Left ventricle myocardium inferior (tissue), 1 donor: ENCODE results near the gene MMP1. TPM values are rescaled to one million over a fixed set of nuclear protein-coding genes. Genes with fewer than 3 reads are reported as not detected.

ENCODE experiments used
- DNase-seq: peaks from one replicate; pipeline ENCODE4 v3.0.0-alpha.2; 2020
- H3K27ac ChIP-seq: fragments of 200-600 bp; replicated peaks from 2 replicates; pipeline ENCODE4 v1.8.0; 2021
- H3K27me3 ChIP-seq: fragments of 200-600 bp; 2 replicates; pipeline ENCODE4 v1.8.0; 2021; ENCODE audit warnings: low read depth
- H3K36me3 ChIP-seq: fragments of 200-600 bp; 2 replicates; pipeline ENCODE4 v1.8.0; 2021
- H3K4me1 ChIP-seq: fragments of 200-600 bp; 2 replicates; pipeline ENCODE4 v1.8.0; 2021
- H3K4me3 ChIP-seq: fragments of 200-600 bp; 2 replicates; pipeline ENCODE4 v1.8.0; 2021; ENCODE audit warnings: mild to moderate bottlenecking, moderate library complexity
- H3K9me3 ChIP-seq: fragments of 200-600 bp; replicated peaks from 2 replicates; pipeline ENCODE4 v1.8.0; 2021
- intact Hi-C: fragments of 100-400 bp; cut with micrococcal nuclease; formaldehyde crosslinking; loops from one replicate; pipeline ENCODE4 v1.11.0; 2022
- total RNA-seq: library from RNA; stranded (reverse); fragmentation: NEBNext Ultra II Directional; extraction: Animal tissue kit (Norgen Biotek cat#: 25700); gene quantifications from one replicate; pipeline ENCODE4 v1.2.1, GENCODE V29; 2021
- TF ChIP-seq, protein P1 (sequence below): fragments of 200-600 bp; IDR thresholded peaks from 2 replicates; pipeline ENCODE4 v1.8.0; 2021; ENCODE audit warnings: antibody characterized with exemption, mild to moderate bottlenecking, borderline replicate concordance
- donor health status: DM: no; HTN: yes; CAD: no; lungs with severe emphysema.

MMP1 gene
- total RNA-seq, 1 donor from 2014 or later, result not detected

DNA sequence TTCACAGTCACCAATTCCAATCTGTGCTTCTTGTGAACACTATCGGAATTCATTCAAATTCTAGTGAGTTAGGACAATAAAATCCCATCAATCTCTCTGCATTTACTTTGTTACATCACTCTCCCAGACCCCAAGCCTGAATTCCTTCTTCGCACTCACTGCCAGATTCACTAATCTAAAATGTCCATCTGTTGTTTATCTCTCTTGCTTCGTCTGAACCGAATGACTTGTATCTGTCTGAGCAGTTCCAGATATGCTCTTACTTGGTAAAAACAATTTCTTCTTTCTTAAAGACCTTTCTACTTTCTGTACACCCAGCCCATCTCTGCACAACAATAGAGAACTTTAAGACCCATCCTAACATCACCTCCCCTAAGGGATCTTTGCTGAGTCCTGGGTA, 24.6 kb downstream of the MMP1 start:
- intact Hi-C loops, result no loop called here

DNA sequence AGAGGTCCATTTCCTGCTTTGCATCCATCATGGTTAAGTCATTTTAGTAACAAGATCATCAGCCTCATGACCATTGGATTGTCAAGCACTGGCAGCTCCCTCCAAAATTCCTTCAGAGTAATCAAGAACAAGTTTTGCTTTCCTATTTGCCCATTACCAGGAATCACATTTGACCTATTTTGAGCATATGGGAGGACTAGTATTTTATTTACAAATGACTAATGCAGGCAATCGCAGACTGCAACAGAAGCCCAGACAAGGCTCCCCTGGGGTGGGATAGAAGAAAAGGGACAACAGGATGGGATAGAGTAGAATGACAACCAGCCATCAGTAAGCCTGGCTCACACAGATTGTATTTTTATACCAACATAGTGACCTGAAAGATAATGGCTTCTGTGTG, 26.6 kb downstream of the MMP1 start:
- Histone ChIP-seq H3K36me3 (no peaks in the 10 kb centered on the region), H3K9me3 (no peaks in the 10 kb centered on the region), H3K27ac (no peak overlapping the region), H3K27me3 (no peaks in the 10 kb centered on the region), H3K4me1 (no peaks in the 10 kb centered on the region), H3K4me3 (no peak overlapping the region)
- intact Hi-C loops, result no loop called here
- no peak for DNase-seq
- TF ChIP-seq, protein P1, sequence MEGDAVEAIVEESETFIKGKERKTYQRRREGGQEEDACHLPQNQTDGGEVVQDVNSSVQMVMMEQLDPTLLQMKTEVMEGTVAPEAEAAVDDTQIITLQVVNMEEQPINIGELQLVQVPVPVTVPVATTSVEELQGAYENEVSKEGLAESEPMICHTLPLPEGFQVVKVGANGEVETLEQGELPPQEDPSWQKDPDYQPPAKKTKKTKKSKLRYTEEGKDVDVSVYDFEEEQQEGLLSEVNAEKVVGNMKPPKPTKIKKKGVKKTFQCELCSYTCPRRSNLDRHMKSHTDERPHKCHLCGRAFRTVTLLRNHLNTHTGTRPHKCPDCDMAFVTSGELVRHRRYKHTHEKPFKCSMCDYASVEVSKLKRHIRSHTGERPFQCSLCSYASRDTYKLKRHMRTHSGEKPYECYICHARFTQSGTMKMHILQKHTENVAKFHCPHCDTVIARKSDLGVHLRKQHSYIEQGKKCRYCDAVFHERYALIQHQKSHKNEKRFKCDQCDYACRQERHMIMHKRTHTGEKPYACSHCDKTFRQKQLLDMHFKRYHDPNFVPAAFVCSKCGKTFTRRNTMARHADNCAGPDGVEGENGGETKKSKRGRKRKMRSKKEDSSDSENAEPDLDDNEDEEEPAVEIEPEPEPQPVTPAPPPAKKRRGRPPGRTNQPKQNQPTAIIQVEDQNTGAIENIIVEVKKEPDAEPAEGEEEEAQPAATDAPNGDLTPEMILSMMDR, result no peak

More for the DNA sequence above, 24.6 kb downstream of the MMP1 start:
- Histone ChIP-seq H3K27me3 (no peaks in the 10 kb centered on the region), H3K4me1 (no peaks in the 10 kb centered on the region), H3K27ac (no peak overlapping the region), H3K4me3 (no peak overlapping the region), H3K36me3 (no peaks in the 10 kb centered on the region), H3K9me3 (no peaks in the 10 kb centered on the region)
- TF ChIP-seq, protein P1, result no peak
- DNase-seq, result no peak

DNA sequence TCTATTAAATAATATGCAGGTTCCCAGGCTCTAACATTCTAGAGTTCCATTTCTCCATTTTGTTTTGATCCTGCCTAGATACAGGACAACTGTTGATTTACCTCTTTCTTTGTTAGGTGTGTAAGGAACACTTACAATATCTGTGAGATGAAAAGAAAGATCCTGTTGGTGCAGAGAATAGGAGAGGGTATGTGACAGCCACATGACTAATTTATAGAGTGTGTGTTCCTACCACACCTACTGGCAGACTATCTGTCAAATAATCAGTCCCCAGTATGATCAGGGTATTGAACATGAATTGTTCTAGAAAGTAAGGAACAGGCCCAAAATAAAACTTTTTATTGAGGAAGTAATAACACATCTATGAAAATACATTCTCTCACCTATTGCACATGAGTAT, 27.8 kb downstream of the MMP1 start:
- no peak for DNase-seq
- Histone ChIP-seq H3K27me3 (no peaks in the 10 kb centered on the region), H3K27ac (no peak overlapping the region), H3K4me3 (no peak overlapping the region), H3K36me3 (no peaks in the 10 kb centered on the region), H3K4me1 (no peaks in the 10 kb centered on the region), H3K9me3 (no peaks in the 10 kb centered on the region)
- intact Hi-C loops, result no loop called here
- TF ChIP-seq, protein P1, result no peak

DNA sequence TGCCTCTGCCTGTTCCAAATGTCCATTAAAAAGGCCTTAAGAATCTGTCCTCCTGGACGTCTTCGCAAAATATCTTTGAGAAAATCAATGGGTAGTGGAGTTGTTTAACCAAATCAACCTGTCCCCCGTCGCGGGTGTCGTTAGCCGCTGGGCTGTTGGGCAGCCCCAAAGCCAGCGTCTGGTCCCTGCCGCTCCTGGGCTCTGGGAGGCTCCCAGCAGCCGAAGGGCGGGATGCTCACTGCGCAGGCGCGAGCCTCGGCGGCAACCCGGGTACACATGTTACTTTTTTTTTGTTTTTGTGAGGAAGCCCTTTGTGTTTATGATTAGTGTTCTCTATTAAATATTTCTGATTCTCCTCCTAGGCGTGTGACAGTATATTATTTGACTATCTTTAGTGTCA, 30.2 kb downstream of the MMP1 start:
- intact Hi-C loops, result no loop called here
- no peaks in the 10 kb centered on the region for H3K4me1 ChIP-seq
- H3K36me3 ChIP-seq, result no peaks in the 10 kb centered on the region
- no peak overlapping the region for H3K27ac ChIP-seq
- no peaks in the 10 kb centered on the region for H3K27me3 ChIP-seq
- no peak overlapping the region for H3K4me3 ChIP-seq
- no peak for DNase-seq
- TF ChIP-seq, protein P1, result no peak
- no peaks in the 10 kb centered on the region for H3K9me3 ChIP-seq

DNA sequence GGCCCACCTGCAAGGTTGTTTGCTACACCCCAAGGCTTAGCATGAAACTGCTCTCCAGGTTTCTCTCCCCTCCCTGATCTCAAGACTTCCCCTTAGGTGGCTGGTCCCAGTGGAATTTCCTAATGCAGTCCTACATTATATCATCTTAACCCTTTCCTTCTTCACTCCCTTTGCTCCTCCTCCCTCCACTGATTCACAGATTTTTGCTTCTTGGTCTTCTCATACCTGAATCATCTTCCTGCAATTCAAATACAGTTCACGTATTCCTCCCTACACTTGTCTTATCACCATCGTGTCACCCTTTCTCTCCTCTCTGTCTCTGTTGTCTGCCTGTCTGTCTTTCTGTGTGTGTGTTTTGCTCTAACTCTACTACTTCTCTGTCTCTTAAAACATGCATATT, 34.5 kb downstream of the MMP1 start:
- no peaks in the 10 kb centered on the region for H3K27me3 ChIP-seq
- no peak for DNase-seq

More for the DNA sequence above, 34.5 kb downstream of the MMP1 start:
- Histone ChIP-seq H3K27ac (no peak overlapping the region), H3K36me3 (no peaks in the 10 kb centered on the region), H3K9me3 (no peaks in the 10 kb centered on the region), H3K4me3 (no peak overlapping the region), H3K4me1 (peaks cover 8% of the 10 kb centered on the region)
- TF ChIP-seq, protein P1, result no peak
- intact Hi-C loops, result no loop called here
